ENCODE data around the gene SATB1. TPM values are rescaled to one million over a fixed set of nuclear protein-coding genes. Genes with fewer than 3 reads are reported as not detected.
A peak's percentile ranks its signal among the peaks of the same experiment; 100 is the strongest.

SATB1 gene
- total and polyA plus RNA-seq, 7 donors: 6.4 to 53.2 (median 34.0) TPM

- TF ChIP-seq CTCF (IDR thresholded peaks at IDR 0.05): no peak
- H3K36me3 ChIP-seq (ENCODE audit: insufficient read depth in 1 of 2, low read depth in 1 of 2): no peaks in the 10 kb centered on the region
- no peaks in the 10 kb centered on the region for H3K4me1 ChIP-seq
- H3K9me3 ChIP-seq: no peaks in the 10 kb centered on the region
- H3K27ac ChIP-seq: peak overlapping the region; percentile 97
- H3K4me3 ChIP-seq: peak overlapping the region; percentile 89
- 28 to 42% (median 31%) methylated on average over 3 of the region's 3 CpGs for WGBS, 3 donors
- no peaks in the 10 kb centered on the region for H3K27me3 ChIP-seq (ENCODE audit: insufficient read depth in 3 of 3, low read length in 2 of 3)
- DNase-seq (no peak), ATAC-seq (no peak)
- intact Hi-C loops (cut with DNase I): no loop called here
These were observed 1.6 kb upstream of the SATB1 start for GRCh38 chr3:18426597-18427193.

DNA sequence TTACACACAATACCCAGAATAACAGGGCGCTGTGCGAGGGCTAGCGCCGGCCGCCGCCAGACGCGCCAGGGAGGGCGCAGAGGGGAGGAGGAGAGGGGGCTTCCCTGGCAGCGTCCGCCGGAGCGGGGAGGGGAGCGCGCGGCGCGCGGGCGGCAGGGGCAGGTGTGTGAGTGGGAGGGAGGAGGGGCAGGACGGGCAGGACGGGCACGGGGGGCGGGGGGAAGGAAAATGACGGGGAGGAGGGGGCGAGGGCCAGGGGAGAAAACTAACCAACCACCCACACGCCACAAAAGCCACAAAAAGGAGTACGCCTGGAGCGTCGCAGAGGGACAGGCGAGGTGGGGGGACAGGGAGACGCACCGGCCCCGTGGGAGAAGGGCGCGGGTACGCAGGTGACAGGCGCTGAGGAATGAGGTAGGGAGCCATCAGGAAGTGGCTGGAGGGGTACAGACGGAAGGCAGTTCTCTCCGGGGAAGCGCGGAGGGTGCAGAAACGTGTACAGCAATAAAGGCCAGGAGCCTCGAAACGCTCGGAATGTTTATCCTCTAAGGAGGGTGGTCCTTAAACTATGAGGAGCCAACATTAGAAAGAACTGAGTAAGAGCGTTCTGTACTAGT is 610 bp upstream of the SATB1 start:
- H3K27me3 ChIP-seq (ENCODE audit: insufficient read depth in 3 of 3, low read length in 2 of 3): no peaks in the 10 kb centered on the region
- ATAC-seq (peak; percentile 61 to 82 (median 70)), DNase-seq (peak; percentile 49 to 72)
- intact Hi-C loops (cut with DNase I): no loop called here
- H3K4me3 ChIP-seq: peak overlapping the region; percentile 89
- H3K27ac ChIP-seq: peak overlapping the region; percentile 97
- 1% methylated on average over 35 to 47 of the region's 47 CpGs for WGBS, 3 donors
- no peak for TF ChIP-seq CTCF (IDR thresholded peaks at IDR 0.05)
- no peaks in the 10 kb centered on the region for H3K9me3 ChIP-seq
- no peaks in the 10 kb centered on the region for H3K4me1 ChIP-seq
- H3K36me3 ChIP-seq (ENCODE audit: insufficient read depth in 1 of 2, low read depth in 1 of 2): no peaks in the 10 kb centered on the region

DNA sequence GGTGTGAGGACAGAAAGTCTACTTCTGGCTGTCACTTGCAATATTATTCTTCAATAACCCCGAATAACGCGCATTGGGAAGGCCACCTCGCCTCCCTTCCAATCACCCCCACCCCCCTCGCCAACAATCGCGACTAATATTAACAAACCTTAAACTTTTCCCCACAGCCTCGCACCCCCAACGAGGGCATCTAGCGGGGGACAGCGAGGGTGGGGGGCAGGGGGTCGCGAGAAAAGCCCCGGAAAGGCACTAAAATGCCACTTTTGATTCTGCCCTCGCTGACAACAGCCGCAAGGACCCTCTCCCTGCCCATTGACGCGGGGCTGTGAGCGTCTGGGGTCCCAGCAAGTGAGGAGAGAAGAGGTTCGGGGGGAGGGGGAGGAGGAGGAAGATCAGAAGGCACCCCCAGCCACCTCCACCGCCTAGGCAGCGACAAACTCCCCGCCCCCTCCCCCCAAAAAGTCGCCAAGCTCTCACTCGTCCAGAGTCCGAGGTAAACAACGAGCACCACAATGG is 868 bp downstream of the SATB1 start:
- DNase-seq: peak in 1 of 2 donors; percentile 61
- peak; percentile 15 to 60 (median 36) for ATAC-seq
- Histone ChIP-seq H3K4me1 (peaks cover 10% of the 10 kb centered on the region), H3K9me3 (no peaks in the 10 kb centered on the region), H3K27me3 (ENCODE audit: insufficient read depth in 3 of 3, low read length in 2 of 3) (no peaks in the 10 kb centered on the region), H3K36me3 (ENCODE audit: insufficient read depth in 1 of 2, low read depth in 1 of 2) (peaks cover 0 to 11% of the 10 kb centered on the region in 2 donors), H3K4me3 (peak overlapping the region; percentile 89), H3K27ac (peak overlapping the region; percentile 97)
- intact Hi-C loops (cut with DNase I): no loop called here
- no peak for TF ChIP-seq CTCF (IDR thresholded peaks at IDR 0.05)
- WGBS, 3 donors: 0 to 1% (median 1%) methylated on average over 27 of the region's 27 CpGs

- ATAC-seq (peak in 3 of 4 donors; percentile 33 to 47 (median 35)), DNase-seq (peak in 1 of 2 donors; percentile 56)
- TF ChIP-seq CTCF (IDR thresholded peaks at IDR 0.05): no peak
- Histone ChIP-seq H3K27ac (peak overlapping the region; percentile 97), H3K36me3 (ENCODE audit: insufficient read depth in 1 of 2, low read depth in 1 of 2) (peaks cover 0 to 13% of the 10 kb centered on the region in 2 donors), H3K27me3 (ENCODE audit: insufficient read depth in 3 of 3, low read length in 2 of 3) (no peaks in the 10 kb centered on the region), H3K4me1 (peaks cover 17% of the 10 kb centered on the region), H3K9me3 (no peaks in the 10 kb centered on the region), H3K4me3 (peak overlapping the region; percentile 89)
- 3 to 4% (median 3%) methylated on average over 22 of the region's 22 CpGs for WGBS, 3 donors
- intact Hi-C loops (cut with DNase I): no loop called here
These were observed 1.5 kb downstream of the SATB1 start for GRCh38 chr3:18423401-18424212.
